CD4-positive, alpha-beta T cell treated with Interleukin-17A for 1 hour (primary cell): ENCODE measurements around the gene FIG4.
"Not testable (repeated sequence)": the region's sequence is repeated elsewhere in the genome, so short reads cannot be mapped to it uniquely, and the experiment has no call there.

ENCODE experiments used
- DNase-seq: peaks from one replicate; pipeline ENCODE4 v3.0.0-alpha.2; 2020

Gene FIG4

GRCh38 chr6:109800771-109801170, 109.7 kb downstream of the FIG4 start:
- no peak for DNase-seq

GRCh38 chr6:109801794-109802193, 110.7 kb downstream of the FIG4 start:
- DNase-seq = no peak

GRCh38 chr6:109804020-109804419, 112.9 kb downstream of the FIG4 start:
- DNase-seq = no peak

GRCh38 chr6:109807881-109808280, 116.8 kb downstream of the FIG4 start:
- DNase-seq = no peak

DNA sequence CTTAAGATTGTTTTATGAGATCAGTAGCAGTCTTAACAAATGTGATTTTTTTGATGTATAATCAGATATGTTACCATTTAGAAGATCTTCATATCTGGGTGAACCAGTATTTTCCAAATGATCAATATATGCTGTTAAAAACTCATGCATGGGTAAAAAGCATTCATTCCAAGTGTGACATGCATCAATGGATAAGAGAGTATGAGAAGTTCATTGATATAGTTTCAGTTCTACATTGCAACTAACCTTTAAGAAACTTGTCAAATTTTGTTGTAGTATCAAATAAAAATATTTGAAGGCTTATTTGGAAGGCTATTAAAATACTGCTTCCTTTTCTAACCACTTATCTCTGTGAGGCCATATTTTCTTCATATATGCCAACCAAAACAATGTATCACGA, 117.7 kb downstream of the FIG4 start:
- DNase-seq = no peak

- no peak for DNase-seq
Measured at GRCh38 chr6:109815054-109815453, 124.0 kb downstream of the FIG4 start.

DNA sequence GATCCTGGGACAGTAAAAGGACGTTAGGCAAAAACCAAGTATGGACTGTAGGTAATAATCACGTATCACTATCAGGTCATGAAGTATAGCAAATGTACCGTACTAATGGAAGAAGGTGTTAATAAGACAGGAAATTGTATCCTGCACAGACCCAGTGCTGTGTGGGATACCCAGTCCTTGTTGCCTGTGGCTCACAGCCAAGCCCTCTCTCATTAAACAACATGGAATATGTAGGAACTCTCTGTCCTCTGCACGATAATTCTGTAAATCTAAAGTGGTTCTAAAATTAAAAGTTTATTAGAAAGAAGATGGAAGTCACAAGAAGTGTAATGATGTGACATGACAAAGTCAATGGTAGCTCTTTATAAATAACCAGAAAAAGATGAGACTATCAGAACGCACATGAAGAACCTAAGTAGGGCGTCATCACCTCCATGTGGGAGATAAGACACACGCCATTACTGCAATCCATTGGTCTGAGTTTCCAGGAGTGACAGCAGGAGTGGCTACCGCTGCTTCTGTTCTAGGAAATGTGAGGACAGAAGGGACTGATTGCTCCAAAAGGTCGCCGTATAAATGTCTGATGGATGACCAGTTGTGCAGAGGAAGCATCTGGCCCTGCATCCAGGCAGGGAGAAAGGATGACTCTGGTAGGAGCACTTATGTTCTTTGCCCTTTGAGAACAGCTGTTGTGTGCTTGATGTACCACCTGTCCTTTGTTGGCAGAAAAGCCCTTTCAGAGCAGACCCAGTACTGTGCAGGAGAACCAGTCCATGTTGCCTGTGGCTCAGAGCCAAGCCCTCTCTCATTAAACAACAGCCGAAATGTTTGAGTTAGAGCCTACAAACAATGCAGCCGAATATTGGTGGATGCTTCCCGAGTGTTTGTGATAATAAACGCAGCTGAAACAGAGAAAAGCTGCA, 125.6 kb downstream of the FIG4 start:
- no peak for DNase-seq

DNA sequence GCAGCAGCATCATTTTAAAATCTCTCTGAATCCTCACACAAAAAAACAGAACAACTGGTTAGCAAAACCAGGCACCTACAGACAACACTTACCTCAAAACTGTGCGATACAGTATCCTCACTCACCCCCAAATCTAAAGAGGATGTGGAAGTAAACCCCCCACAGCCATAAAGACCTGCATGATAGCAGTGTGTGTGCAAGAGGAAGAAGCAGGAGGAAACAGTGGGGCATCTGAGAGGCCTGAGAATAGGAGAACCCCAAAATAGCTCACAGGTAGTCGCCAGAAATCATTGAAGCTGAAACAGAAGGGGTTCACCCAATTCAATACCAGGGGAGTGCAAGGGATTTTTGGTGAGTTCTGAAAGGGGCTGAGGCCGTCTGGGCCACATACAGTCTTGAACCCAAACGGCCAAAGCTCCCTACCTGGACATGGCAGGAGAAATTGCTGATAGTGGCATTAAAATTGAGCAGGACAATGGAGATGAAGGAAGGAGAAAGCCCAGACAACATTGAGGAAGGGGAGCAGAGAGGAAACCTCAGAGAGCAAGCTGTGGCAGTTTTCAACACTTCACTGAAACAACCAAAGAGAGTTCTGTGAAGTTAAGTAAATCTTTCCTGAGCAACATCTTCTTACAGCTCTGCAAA, 129.7 kb downstream of the FIG4 start:
- DNase-seq = no peak

- DNase-seq = no peak
Measured at GRCh38 chr6:109821428-109821827, 130.3 kb downstream of the FIG4 start.

GRCh38 chr6:109824105-109824504, 133.0 kb downstream of the FIG4 start:
- DNase-seq = no peak

- DNase-seq = no peak
Measured at GRCh38 chr6:109826551-109826950, 135.5 kb downstream of the FIG4 start.

DNA sequence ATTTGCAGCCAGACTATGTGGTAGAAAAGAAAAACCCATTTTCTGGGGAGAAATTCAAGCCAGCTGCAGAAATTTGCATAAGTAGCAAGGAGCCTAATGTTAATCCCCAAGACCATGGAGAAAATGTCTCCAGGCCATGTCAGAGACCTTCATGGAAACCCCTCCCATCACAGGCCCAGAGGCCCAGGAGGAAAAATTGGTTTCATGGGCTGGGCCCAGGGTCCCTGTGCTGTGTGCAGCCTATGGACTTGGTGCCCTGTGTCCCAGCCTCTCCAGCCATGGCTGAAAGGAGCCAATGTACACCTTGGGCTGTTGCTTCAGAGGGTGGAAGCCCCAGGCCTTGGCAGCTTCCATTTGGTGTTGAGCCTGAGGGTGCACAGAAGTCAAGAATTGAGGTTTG, 140.3 kb downstream of the FIG4 start:
- DNase-seq = not testable (repeated sequence)

GRCh38 chr6:109834131-109834530, 143.0 kb downstream of the FIG4 start:
- no peak for DNase-seq

GRCh38 chr6:109834595-109835437, 143.7 kb downstream of the FIG4 start:
- no peak for DNase-seq

DNA sequence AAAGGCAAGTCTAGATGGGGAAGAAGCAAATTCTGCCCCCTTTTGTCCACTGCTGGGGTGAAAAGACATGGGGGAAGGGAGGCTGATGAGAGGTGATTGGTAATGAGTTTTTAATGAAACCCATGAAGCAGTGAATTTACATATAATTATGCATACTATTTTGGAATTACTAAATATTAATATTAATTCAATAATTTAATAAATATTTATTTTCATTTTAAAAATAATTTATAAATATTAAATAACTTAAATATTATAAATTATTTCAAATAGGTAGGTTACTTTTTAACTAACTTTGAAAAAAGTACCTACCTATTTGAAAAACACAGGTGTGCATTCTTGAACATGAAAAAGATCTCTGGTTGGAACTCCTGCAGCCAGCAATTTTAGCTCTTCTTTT, 148.9 kb downstream of the FIG4 start:
- no peak for DNase-seq

DNA sequence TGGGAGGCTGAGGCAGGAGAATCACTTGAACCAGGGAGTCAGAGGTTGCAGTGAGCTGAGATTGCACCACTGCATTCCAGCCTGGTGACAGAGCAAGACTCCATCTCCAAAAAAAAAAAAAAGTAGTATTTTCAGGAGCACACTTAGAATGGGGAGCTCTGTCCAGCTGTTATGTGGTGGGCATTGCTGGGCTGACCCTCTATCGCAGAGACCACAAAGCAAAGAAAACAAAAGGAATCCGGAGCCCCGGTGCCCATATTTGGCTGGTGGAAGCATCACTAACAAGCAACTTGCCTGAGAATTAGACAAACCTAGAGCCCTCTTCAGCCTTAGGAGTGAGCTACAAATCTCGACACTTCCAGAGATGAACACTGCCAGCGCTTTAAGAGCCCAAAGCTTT, 149.7 kb downstream of the FIG4 start:
- DNase-seq = no peak

- no peak for DNase-seq
Measured at GRCh38 chr6:109841869-109842268, 150.8 kb downstream of the FIG4 start.

- DNase-seq = no peak
Measured at GRCh38 chr6:109852713-109853112, 161.6 kb downstream of the FIG4 start.

GRCh38 chr6:109853426-109853825, 162.3 kb downstream of the FIG4 start:
- DNase-seq = no peak

GRCh38 chr6:109853951-109854350, 162.9 kb downstream of the FIG4 start:
- no peak for DNase-seq

- DNase-seq = no peak
Measured at GRCh38 chr6:109854541-109855308, 163.6 kb downstream of the FIG4 start.

DNA sequence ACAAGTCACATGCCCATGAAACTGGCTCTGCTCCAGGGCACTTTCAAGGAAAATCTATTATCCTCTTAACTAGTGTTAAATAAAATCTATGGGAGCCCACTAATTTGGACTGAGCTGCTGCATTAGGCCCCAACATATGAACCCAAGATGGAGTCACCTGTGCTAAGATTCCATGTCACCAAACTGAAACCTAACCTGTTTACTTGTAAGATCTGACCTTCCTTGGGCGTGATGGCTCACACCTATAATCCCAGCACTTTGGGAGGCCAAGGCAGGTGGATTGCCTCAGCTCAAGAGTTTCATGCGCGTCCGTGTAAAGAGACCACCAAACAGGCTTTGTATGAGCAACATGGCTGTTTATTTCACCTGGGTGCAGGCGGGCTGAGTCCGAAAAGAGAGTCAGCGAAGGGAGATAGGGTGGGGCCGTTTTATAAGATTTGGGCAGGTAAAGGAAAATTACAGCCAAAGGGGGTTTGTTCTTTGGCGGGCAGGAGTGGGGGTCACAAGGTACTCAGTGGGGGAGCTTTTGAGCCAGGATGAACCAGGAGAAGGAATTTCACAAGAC, 164.5 kb downstream of the FIG4 start:
- DNase-seq = not testable (repeated sequence)
